Loucy (cell line): ENCODE data around the gene SRSF3.
"Not testable (repeated sequence)": the region's sequence is repeated elsewhere in the genome, so short reads cannot be mapped to it uniquely, and the experiment has no call there.

Experiments
- H2AFZ ChIP-seq: fragments of 200-600 bp; sonication (generic); 2 replicates; pipeline ENCODE4 v1.6.0; 2016; ENCODE audit warnings: antibody characterized with exemption, mild to moderate bottlenecking, low read length, moderate library complexity
- H3F3A ChIP-seq: fragments of 200-600 bp; 2 replicates; pipeline ENCODE4 v1.6.0; 2016; ENCODE audit warnings: antibody characterized with exemption, low read depth, mild to moderate bottlenecking
- H3K27me3 ChIP-seq: fragments of 200-600 bp; sonication (generic); 2 replicates; pipeline ENCODE4 v1.6.1; 2014; ENCODE audit warnings: low read length, mild to moderate bottlenecking; ENCODE audit not compliant: insufficient read depth, poor library complexity, severe bottlenecking
- H3K36me3 ChIP-seq: fragments of 200-600 bp; sonication (generic); 2 replicates; pipeline ENCODE4 v1.6.1; 2016; ENCODE audit warnings: low read length; ENCODE audit not compliant: insufficient read depth
- H3K4me1 ChIP-seq: fragments of 200-600 bp; sonication (generic); 2 replicates; pipeline ENCODE4 v1.5.1; 2014; ENCODE audit warnings: low read length, mild to moderate bottlenecking; ENCODE audit not compliant: insufficient read depth, poor library complexity, severe bottlenecking
- H3K4me2 ChIP-seq: fragments of 200-600 bp; sonication (generic); 2 replicates; pipeline ENCODE4 v1.6.0; 2014; ENCODE audit warnings: antibody characterized with exemption, low read length, low read depth, mild to moderate bottlenecking; ENCODE audit not compliant: poor library complexity, severe bottlenecking
- H3K4me3 ChIP-seq: fragments of 200-600 bp; sonication (generic); 2 replicates; pipeline ENCODE4 v1.5.1; 2014; ENCODE audit warnings: low read length, mild to moderate bottlenecking, mixed read lengths; ENCODE audit not compliant: poor library complexity, severe bottlenecking
- H3K79me2 ChIP-seq: fragments of 200-600 bp; sonication (generic); 2 replicates; pipeline ENCODE4 v1.6.1; 2014; ENCODE audit warnings: low read length; ENCODE audit not compliant: insufficient read depth
- H3K9ac ChIP-seq: fragments of 200-600 bp; sonication (generic); 2 replicates; pipeline ENCODE4 v1.6.0; 2014; ENCODE audit warnings: mild to moderate bottlenecking, low read depth, low read length, moderate library complexity; ENCODE audit not compliant: poor library complexity, severe bottlenecking
- H3K9me2 ChIP-seq: fragments of 200-600 bp; sonication (generic); replicated peaks from 2 replicates; pipeline ENCODE4 v1.6.1; 2016; ENCODE audit warnings: low read depth, low read length, mixed read lengths
- H3K9me3 ChIP-seq: fragments of 200-600 bp; sonication (generic); 2 replicates; pipeline ENCODE4 v1.6.1; 2014; ENCODE audit warnings: mild to moderate bottlenecking, antibody characterized with exemption, low read length, low read depth; ENCODE audit not compliant: insufficient read depth
- H4K20me1 ChIP-seq: fragments of 200-600 bp; sonication (generic); 2 replicates; pipeline ENCODE4 v1.6.0; 2014; ENCODE audit warnings: antibody characterized with exemption, low read length, mild to moderate bottlenecking; ENCODE audit not compliant: insufficient read depth, poor library complexity, severe bottlenecking
- CTCF ChIP-seq: fragments of 200-600 bp; sonication (generic); conservative IDR thresholded peaks from 2 replicates; pipeline ENCODE4 v1.5.1; 2014; ENCODE audit warnings: mild to moderate bottlenecking, antibody characterized with exemption, low read length
- EZH2phosphoT487 ChIP-seq: fragments of 200-600 bp; IDR thresholded peaks from 2 replicates; pipeline ENCODE4 v1.6.1; 2018; ENCODE audit warnings: antibody characterized with exemption, mild to moderate bottlenecking, moderate library complexity, borderline replicate concordance

Gene SRSF3

GRCh38 chr6:36610956-36611336 lies 16.8 kb downstream of the SRSF3 start:
- Histone ChIP-seq H3K9ac (no peak overlapping the region), H3K4me3 (no peak overlapping the region), H3F3A (peaks cover 13% of the 10 kb centered on the region), H3K9me3 (no peaks in the 10 kb centered on the region), H3K4me2 (no peak overlapping the region), H3K36me3 (peaks cover 65% of the 10 kb centered on the region), H2AFZ (no peak overlapping the region), H3K4me1 (peaks cover 2% of the 10 kb centered on the region), H3K27me3 (no peaks in the 10 kb centered on the region), H3K9me2 (no peaks in the 10 kb centered on the region), H3K79me2 (peaks cover 38% of the 10 kb centered on the region), H4K20me1 (peaks cover 42% of the 10 kb centered on the region)
- TF ChIP-seq EZH2phosphoT487 (no peak), CTCF (no peak)

- Histone ChIP-seq H3K36me3 (peaks cover 60% of the 10 kb centered on the region), H3F3A (peaks cover 13% of the 10 kb centered on the region), H3K79me2 (peaks cover 33% of the 10 kb centered on the region), H4K20me1 (peaks cover 34% of the 10 kb centered on the region)
- not testable (repeated sequence) for H3K4me3 ChIP-seq, H3K4me1 ChIP-seq, H2AFZ ChIP-seq, H3K4me2 ChIP-seq, H3K9me3 ChIP-seq, H3K9ac ChIP-seq, H3K9me2 ChIP-seq, H3K27me3 ChIP-seq
Measured at GRCh38 chr6:36611679-36612078, 17.5 kb downstream of the SRSF3 start.

- Histone ChIP-seq H3K9ac (no peak overlapping the region), H3K4me3 (no peak overlapping the region), H3K4me2 (no peak overlapping the region), H3K9me3 (no peaks in the 10 kb centered on the region), H3K79me2 (peaks cover 28% of the 10 kb centered on the region), H3K4me1 (no peaks in the 10 kb centered on the region), H4K20me1 (peaks cover 30% of the 10 kb centered on the region), H3K9me2 (no peaks in the 10 kb centered on the region), H3K27me3 (no peaks in the 10 kb centered on the region), H3F3A (peaks cover 13% of the 10 kb centered on the region), H3K36me3 (peaks cover 56% of the 10 kb centered on the region; the same call in 1 of the 2 replicates), H2AFZ (no peak overlapping the region)
- TF ChIP-seq EZH2phosphoT487 (no peak), CTCF (no peak)
Measured at GRCh38 chr6:36612101-36612625, 18.0 kb downstream of the SRSF3 start.

- peaks cover 43% of the 10 kb centered on the region; the same call in 1 of the 2 replicates for H3K36me3 ChIP-seq
- no peaks in the 10 kb centered on the region for H3K9me2 ChIP-seq
- H3K4me2 ChIP-seq, result no peak overlapping the region
- peaks cover 13% of the 10 kb centered on the region for H3F3A ChIP-seq
- H3K4me1 ChIP-seq, result no peaks in the 10 kb centered on the region
- no peaks in the 10 kb centered on the region for H3K27me3 ChIP-seq
- peaks cover 18% of the 10 kb centered on the region for H4K20me1 ChIP-seq
- H3K79me2 ChIP-seq, result peaks cover 16% of the 10 kb centered on the region
- no peak overlapping the region for H2AFZ ChIP-seq
- no peak overlapping the region for H3K4me3 ChIP-seq
- H3K9ac ChIP-seq, result no peak overlapping the region
- TF ChIP-seq EZH2phosphoT487 (no peak), CTCF (no peak)
- H3K9me3 ChIP-seq, result no peaks in the 10 kb centered on the region
Measured at GRCh38 chr6:36613200-36613995, 19.2 kb downstream of the SRSF3 start.
